Astrocyte of the spinal cord (primary cell): ENCODE data around the gene IMP3.

ENCODE experiments used
- DNase-seq: peaks from one replicate; pipeline ENCODE4 v3.0.0; 2011; ENCODE audit warnings: low read depth, low spot score
- H3K4me3 ChIP-seq: 2 replicates; pipeline ENCODE4 v1.5.1; 2011; ENCODE audit warnings: low read depth, mild to moderate bottlenecking, low read length, moderate library complexity
- in situ Hi-C: cut with HindIII; loops from 2 replicates; pipeline ENCODE4 v1.10.0; 2017; ENCODE audit warnings: low sequenced_read_pairs
- TF ChIP-seq, protein P1 (sequence below): IDR thresholded peaks from 2 replicates; pipeline ENCODE4 v1.5.1; 2012; ENCODE audit warnings: low read depth, mild to moderate bottlenecking, low read length, inconsistent platforms

IMP3 gene

DNA sequence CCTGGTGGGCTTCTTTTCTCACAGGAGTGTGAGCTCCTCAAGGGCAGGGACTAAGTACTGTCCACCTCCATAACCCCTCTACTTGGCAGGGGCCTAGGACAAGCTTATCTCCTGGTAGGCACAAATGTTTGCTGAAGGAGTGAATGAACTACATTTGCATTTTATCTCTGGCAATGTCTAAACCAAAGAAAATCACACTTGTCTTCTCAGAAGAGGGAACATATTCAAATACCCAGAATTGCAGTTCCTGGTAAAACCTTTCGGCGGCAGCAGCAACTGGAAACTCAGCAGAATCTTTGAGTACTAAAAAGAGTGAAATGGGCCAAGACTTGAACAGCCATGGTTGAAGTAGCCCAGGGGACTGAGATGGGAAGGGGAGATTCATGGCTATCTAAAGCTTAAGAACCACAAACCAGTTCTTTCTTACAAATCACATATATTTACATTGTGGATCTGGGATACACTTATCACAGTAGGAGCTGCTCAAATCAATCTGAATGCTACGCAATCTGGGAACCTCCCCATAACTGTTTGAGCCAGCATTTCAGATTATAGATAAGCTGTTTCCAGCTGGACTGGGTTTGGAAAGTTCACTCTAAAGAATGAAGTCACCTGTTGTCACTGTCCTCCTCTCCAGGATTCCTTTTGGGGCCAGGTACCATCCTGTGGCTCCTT lies 42.2 kb downstream of the IMP3 start:
- H3K4me3 ChIP-seq = no peak overlapping the region
- in situ Hi-C loops = no loop called here
- DNase-seq = no peak
- TF ChIP-seq, protein P1, sequence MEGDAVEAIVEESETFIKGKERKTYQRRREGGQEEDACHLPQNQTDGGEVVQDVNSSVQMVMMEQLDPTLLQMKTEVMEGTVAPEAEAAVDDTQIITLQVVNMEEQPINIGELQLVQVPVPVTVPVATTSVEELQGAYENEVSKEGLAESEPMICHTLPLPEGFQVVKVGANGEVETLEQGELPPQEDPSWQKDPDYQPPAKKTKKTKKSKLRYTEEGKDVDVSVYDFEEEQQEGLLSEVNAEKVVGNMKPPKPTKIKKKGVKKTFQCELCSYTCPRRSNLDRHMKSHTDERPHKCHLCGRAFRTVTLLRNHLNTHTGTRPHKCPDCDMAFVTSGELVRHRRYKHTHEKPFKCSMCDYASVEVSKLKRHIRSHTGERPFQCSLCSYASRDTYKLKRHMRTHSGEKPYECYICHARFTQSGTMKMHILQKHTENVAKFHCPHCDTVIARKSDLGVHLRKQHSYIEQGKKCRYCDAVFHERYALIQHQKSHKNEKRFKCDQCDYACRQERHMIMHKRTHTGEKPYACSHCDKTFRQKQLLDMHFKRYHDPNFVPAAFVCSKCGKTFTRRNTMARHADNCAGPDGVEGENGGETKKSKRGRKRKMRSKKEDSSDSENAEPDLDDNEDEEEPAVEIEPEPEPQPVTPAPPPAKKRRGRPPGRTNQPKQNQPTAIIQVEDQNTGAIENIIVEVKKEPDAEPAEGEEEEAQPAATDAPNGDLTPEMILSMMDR = peak; percentile 58

GRCh38 chr15:75596703-75597345 lies 43.2 kb downstream of the IMP3 start:
- DNase-seq = no peak
- TF ChIP-seq, protein P1 = no peak
- in situ Hi-C loops = no loop called here
- H3K4me3 ChIP-seq = no peak overlapping the region

DNA sequence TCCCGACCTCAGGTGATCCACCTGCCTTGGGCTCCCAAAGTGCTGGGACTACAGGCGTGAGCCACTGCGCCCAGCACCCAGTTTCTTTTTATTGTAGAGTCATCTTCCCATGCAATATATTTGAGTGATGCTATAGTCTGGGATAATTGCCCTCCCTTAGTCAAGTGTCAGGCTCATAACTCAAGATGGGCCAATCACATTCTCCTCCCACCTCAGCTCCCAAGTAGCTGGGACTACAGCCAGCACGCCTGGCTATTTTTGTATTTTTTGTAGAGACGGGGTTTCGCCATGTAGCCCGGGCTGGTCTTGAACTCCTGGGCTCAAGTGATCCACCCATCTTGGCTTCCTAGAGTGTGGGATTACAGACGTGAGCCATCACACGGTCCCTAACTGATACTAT lies 45.7 kb downstream of the IMP3 start:
- no peak overlapping the region for H3K4me3 ChIP-seq
- in situ Hi-C loops = no loop called here
- no peak for DNase-seq
- TF ChIP-seq, protein P1 = no peak

DNA sequence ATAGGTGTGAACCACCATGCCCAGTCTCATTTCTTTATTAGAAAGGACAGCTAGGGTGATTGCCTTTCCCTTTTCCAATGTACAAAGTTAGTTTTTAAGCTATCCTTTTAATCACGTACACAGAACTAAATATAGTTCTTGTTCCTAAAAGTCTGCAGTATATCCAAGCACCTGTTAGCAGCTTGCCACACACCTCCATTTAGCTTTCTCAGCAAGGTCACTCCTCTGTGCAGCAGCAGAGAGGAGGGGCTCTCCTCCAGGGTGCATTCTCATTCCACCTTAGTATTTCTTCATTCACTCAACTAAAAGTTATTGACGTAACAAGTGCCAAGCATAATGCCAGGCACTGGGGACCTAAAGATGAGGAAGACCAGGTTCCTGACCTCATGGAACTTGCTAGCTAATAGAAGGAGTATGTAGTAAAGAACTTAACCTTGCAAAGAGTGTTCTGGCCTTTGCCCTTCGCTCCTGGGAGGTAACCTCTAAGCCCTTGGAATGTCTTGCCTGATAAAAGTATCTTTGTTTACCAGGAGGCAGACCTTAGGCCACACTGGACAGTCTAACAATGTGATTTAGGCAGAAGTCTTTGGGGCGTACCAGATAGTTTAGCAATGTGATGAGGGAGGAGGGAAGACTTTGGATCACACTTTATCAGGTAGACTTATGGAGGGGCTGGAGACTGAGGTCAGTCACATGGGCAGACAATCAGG lies 48.2 kb downstream of the IMP3 start:
- in situ Hi-C loops = no loop called here
- DNase-seq = no peak
- H3K4me3 ChIP-seq = no peak overlapping the region
- TF ChIP-seq, protein P1 = no peak

DNA sequence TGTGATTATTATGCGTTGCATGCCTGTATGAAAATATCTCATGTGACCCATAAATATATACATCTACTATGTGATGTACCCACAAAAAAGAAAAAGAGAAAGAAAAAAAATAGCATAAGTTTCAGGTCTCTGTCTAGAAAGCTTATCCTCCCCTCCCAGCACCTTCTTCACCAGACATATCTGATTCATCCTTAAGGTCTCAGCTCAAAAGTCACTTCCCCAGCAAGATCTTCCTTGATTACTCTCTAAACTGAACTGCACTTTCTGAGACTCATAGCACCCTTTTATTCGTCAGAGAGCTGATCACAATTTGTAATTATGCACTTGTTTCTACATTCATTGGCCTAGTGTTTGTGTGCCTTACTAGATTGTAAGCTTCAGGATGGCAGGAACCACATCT lies 49.8 kb downstream of the IMP3 start:
- no peak overlapping the region for H3K4me3 ChIP-seq
- in situ Hi-C loops = no loop called here
- TF ChIP-seq, protein P1 = no peak
- DNase-seq = no peak
